HG03025 (cell line): ENCODE measurements around the gene ART1.

Experiments used
- ATAC-seq: cut with Tn5 transposase; IDR thresholded peaks from one replicate; pipeline ENCODE4 v1.9.1; 2021; ENCODE audit warnings: mild to moderate bottlenecking, moderate library complexity; ENCODE audit not compliant: unreplicated experiment, low FRiP score

ART1 gene

GRCh38 chr11:3710485-3711259, 65.7 kb downstream of the ART1 start:
- no peak for ATAC-seq

- no peak for ATAC-seq
Measured at GRCh38 chr11:3712274-3712673, 67.3 kb downstream of the ART1 start.
